ENCODE data around the gene STMN1. TPM values are rescaled to one million over a fixed set of nuclear protein-coding genes. Genes with fewer than 3 reads are reported as not detected.

The STMN1 gene
- total and polyA plus RNA-seq, 9 of the 15 experiments (the other 6 are each of a cell fraction or from before 2014, with no cell fraction given), result 269 to 2,153 (median 595) TPM

DNA sequence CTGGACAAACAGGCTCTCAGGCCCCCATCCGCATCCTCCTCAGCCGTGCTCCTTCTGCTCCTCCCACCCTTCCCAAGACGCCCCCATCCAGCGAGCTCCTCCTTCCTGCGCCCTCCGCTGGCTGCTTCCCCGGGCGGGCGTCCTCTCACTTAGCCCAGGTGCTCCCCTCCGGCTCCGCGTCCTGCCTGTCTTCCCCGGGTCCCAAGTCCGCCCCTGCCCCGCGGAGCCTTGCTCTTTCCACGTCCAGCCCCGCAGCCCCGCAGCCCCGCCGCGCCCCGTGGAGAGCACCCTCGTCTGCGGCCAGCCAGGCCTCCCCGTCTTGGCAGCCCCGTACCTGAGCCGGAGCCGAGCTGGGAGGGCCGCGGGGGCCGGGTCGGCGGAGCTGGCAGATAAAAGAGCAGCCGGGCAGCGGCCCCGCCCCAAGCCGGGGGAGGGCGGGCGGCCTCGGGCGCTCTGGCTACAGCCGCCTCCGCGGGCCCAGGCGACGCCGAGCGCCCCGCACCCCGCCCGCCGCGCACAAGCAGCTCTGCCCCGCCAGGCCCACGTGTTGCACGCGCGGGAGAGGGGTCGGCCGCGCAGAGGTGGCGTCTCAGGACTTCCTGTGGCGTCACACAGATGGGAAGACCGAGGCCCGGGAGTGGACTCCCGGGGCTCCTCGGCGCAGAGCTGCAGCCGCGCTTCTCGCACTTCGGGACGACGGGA lies 30.9 kb downstream of the STMN1 start, which contains the start of gene PAQR7 (continued):
- TF ChIP-seq, protein P1, sequence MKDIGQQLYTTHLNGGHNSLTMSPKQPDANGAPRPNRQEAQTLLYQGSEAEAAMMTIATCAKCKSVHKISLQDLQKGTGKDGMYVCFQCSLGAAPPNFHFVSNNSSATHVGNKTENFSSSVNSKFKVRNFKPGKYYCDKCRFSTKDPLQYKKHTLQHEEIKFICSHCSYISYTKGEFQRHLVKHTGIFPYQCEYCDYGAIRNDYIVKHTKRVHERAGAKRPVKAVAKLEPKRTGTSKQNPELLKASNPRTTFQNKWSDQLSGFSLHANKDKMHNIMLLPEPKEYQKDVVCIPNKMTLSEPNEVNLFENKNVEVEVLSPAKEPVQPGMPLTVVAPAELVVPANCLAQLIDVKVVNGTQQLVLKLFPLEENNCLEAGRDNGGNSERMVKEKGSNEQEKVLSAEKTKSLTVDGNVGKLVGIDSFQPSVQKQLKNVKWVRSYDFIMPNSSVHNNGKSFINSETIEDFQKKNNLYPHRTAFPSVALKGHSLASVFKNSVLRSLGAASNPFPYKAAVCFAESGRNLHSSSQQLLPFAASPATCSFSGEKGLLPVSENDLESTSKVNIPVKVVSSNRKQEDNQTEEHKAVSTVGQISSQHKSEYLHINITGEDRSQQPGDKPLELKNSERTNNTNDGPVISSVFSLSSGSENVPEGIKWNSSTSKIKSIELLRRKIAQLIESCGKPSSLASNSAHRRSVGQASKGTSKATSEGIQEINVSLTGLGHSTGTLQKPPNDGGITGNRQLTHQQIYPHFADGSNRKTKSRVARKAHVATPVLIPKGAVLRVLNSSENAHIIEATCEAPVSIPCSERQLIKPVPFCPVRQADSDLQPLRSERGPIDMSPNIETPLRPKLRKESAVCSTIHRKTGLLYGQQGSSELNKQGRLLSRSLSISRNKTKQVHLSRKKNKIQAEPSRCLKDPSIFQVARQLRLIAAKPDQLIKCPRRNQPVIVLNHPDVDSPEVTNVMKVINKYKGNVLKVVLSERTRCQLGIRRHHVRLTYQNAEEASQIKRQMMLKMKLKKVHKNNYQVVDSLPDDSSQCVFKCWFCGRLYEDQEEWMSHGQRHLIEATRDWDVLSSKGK (CRISPR knock-in tag; IDR thresholded peaks at IDR 0.05), result no peak
- TF ChIP-seq ZZZ3 (IDR thresholded peaks at IDR 0.05), result no peak
- no peak for TF ChIP-seq MEIS2 (IDR thresholded peaks at IDR 0.05; ENCODE audit: partially characterized antibody)
- TF ChIP-seq, protein P2, sequence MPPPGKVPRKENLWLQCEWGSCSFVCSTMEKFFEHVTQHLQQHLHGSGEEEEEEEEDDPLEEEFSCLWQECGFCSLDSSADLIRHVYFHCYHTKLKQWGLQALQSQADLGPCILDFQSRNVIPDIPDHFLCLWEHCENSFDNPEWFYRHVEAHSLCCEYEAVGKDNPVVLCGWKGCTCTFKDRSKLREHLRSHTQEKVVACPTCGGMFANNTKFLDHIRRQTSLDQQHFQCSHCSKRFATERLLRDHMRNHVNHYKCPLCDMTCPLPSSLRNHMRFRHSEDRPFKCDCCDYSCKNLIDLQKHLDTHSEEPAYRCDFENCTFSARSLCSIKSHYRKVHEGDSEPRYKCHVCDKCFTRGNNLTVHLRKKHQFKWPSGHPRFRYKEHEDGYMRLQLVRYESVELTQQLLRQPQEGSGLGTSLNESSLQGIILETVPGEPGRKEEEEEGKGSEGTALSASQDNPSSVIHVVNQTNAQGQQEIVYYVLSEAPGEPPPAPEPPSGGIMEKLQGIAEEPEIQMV (tag; conservative IDR thresholded peaks at IDR 0.05; ENCODE audit: low read depth), result no peak
- TF ChIP-seq, protein P3, sequence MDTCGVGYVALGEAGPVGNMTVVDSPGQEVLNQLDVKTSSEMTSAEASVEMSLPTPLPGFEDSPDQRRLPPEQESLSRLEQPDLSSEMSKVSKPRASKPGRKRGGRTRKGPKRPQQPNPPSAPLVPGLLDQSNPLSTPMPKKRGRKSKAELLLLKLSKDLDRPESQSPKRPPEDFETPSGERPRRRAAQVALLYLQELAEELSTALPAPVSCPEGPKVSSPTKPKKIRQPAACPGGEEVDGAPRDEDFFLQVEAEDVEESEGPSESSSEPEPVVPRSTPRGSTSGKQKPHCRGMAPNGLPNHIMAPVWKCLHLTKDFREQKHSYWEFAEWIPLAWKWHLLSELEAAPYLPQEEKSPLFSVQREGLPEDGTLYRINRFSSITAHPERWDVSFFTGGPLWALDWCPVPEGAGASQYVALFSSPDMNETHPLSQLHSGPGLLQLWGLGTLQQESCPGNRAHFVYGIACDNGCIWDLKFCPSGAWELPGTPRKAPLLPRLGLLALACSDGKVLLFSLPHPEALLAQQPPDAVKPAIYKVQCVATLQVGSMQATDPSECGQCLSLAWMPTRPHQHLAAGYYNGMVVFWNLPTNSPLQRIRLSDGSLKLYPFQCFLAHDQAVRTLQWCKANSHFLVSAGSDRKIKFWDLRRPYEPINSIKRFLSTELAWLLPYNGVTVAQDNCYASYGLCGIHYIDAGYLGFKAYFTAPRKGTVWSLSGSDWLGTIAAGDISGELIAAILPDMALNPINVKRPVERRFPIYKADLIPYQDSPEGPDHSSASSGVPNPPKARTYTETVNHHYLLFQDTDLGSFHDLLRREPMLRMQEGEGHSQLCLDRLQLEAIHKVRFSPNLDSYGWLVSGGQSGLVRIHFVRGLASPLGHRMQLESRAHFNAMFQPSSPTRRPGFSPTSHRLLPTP (IDR thresholded peaks at IDR 0.05; ENCODE audit: borderline replicate concordance, extremely low read depth, insufficient read length), result no peak
- TF ChIP-seq RBM17 (IDR thresholded peaks at IDR 0.05; ENCODE audit: borderline replicate concordance, low read depth, low read length), result no peak
- TF ChIP-seq, protein P4, sequence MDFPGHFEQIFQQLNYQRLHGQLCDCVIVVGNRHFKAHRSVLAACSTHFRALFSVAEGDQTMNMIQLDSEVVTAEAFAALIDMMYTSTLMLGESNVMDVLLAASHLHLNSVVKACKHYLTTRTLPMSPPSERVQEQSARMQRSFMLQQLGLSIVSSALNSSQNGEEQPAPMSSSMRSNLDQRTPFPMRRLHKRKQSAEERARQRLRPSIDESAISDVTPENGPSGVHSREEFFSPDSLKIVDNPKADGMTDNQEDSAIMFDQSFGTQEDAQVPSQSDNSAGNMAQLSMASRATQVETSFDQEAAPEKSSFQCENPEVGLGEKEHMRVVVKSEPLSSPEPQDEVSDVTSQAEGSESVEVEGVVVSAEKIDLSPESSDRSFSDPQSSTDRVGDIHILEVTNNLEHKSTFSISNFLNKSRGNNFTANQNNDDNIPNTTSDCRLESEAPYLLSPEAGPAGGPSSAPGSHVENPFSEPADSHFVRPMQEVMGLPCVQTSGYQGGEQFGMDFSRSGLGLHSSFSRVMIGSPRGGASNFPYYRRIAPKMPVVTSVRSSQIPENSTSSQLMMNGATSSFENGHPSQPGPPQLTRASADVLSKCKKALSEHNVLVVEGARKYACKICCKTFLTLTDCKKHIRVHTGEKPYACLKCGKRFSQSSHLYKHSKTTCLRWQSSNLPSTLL (IDR thresholded peaks at IDR 0.05), result no peak
- TF ChIP-seq TEAD2 (tag; IDR thresholded peaks at IDR 0.05), result no peak
- peak; percentile 86 for TF ChIP-seq ZEB2 (IDR thresholded peaks at IDR 0.05)
- peak; percentile 74 for TF ChIP-seq ATF7 (IDR thresholded peaks at IDR 0.05)
- no peak for TF ChIP-seq PHF20 (IDR thresholded peaks at IDR 0.05; ENCODE audit: partially characterized antibody)
- 0 out of 2 replicates have a peak, but pooled peaks have one; percentile 24 for TF ChIP-seq MXI1 (IDR thresholded peaks at IDR 0.05; ENCODE audit: low read depth, low read length)
- TF ChIP-seq, protein P5, sequence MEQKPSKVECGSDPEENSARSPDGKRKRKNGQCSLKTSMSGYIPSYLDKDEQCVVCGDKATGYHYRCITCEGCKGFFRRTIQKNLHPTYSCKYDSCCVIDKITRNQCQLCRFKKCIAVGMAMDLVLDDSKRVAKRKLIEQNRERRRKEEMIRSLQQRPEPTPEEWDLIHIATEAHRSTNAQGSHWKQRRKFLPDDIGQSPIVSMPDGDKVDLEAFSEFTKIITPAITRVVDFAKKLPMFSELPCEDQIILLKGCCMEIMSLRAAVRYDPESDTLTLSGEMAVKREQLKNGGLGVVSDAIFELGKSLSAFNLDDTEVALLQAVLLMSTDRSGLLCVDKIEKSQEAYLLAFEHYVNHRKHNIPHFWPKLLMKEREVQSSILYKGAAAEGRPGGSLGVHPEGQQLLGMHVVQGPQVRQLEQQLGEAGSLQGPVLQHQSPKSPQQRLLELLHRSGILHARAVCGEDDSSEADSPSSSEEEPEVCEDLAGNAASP (IDR thresholded peaks at IDR 0.05), result no peak
- TF ChIP-seq, protein P6, sequence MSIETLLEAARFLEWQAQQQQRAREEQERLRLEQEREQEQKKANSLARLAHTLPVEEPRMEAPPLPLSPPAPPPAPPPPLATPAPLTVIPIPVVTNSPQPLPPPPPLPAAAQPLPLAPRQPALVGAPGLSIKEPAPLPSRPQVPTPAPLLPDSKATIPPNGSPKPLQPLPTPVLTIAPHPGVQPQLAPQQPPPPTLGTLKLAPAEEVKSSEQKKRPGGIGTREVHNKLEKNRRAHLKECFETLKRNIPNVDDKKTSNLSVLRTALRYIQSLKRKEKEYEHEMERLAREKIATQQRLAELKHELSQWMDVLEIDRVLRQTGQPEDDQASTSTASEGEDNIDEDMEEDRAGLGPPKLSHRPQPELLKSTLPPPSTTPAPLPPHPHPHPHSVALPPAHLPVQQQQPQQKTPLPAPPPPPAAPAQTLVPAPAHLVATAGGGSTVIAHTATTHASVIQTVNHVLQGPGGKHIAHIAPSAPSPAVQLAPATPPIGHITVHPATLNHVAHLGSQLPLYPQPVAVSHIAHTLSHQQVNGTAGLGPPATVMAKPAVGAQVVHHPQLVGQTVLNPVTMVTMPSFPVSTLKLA (conservative IDR thresholded peaks at IDR 0.05), result peak; percentile 84 to 88
